T follicular helper cell (primary cell): ENCODE results near the gene AGTRAP.

Experiments
- DNase-seq: peaks from one replicate; pipeline ENCODE4 v3.0.0-alpha.2; 2020; ENCODE audit warnings: low read depth

AGTRAP gene

DNA sequence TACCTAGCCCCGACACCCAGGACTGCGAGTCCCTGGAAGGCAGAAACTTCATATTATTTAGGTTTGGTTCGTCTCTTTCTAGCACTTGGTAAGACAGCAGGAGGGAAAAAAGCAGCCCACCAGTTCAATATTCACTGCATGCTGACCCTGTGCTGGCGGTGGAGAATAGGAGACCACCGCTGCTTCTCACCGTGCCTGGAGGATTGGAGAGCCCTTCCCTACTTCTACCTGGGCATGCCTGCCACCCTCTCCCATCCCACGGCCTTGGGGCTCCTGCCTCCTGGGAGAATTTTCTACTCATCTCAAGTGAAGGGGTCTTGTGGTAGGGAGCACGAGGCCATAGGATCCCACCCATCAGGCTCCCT lies 64.4 kb downstream of the AGTRAP start:
- DNase-seq = no peak
